Eye (tissue), 1 donor: ENCODE results near the gene ABCD1.
"Not testable (repeated sequence)": the region's sequence is repeated elsewhere in the genome, so short reads cannot be mapped to it uniquely, and the experiment has no call there.

Source experiments
- DNase-seq: peaks from one replicate; pipeline ENCODE4 v3.0.0-alpha.2; 2015

Gene ABCD1

GRCh38 chrX:153714256-153714655, 10.4 kb upstream of the ABCD1 start:
- no peak for DNase-seq

- DNase-seq: no peak
Observed at GRCh38 chrX:153717445-153717844, 7.2 kb upstream of the ABCD1 start.

GRCh38 chrX:153719238-153719637, 5.4 kb upstream of the ABCD1 start:
- DNase-seq: no peak

DNA sequence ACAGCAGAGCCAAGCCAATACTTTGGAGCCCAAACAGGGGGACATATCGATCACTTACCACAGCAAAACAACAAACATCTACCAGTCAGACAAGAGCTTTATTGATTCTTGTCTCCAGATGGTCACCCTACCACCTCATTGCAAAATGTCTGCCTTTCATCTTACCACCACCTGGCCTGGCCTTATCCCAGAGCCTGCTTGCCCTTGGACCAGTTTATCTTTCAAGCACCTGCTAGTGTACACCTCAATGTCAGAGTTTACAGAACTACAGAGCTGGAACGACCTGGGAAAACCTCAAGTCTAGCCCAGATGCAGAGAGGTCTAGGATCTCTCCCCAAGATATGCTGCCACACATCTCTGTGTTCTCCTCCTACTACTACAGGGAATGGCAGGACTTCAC, 5.0 kb upstream of the ABCD1 start:
- DNase-seq: no peak

DNA sequence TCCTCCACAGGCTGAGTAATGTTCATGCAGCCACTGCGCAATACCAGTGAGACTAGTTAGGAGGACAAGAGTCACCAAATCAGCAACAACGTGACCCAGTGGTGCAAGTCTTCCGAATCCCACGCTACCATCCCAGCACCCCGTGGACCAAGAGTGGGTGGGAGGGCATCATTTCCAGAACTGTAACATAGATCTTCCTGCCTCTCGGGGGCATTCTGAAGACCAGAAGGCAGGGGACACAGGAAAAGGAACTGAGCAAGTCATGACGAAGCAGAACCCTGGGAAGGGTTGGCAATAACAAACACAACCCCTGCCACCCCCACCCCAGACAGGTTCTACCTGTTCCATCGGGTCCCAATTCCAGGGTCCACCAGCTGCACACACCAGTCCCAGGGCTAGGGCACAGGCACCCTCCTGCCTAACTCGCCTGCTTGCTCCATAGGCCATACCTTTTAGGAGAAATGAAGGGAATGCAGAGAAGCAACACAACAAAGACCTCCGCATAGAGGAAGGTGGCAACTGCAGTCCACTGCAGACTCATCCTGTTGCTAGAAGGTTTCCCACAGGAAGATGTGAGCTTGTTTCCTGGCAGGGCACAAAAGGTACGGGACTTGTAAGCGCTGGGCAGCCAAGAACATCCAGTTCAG, 1.8 kb upstream of the ABCD1 start:
- no peak for DNase-seq

GRCh38 chrX:153723351-153724251, 1.1 kb upstream of the ABCD1 start:
- peak; percentile 67 for DNase-seq

DNA sequence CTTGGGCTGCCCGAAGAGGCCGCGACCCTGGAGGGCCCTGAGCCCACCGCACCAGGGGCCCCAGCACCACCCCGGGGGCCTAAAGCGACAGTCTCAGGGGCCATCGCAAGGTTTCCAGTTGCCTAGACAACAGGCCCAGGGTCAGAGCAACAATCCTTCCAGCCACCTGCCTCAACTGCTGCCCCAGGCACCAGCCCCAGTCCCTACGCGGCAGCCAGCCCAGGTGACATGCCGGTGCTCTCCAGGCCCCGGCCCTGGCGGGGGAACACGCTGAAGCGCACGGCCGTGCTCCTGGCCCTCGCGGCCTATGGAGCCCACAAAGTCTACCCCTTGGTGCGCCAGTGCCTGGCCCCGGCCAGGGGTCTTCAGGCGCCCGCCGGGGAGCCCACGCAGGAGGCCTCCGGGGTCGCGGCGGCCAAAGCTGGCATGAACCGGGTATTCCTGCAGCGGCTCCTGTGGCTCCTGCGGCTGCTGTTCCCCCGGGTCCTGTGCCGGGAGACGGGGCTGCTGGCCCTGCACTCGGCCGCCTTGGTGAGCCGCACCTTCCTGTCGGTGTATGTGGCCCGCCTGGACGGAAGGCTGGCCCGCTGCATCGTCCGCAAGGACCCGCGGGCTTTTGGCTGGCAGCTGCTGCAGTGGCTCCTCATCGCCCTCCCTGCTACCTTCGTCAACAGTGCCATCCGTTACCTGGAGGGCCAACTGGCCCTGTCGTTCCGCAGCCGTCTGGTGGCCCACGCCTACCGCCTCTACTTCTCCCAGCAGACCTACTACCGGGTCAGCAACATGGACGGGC, 579 bp downstream of the ABCD1 start:
- DNase-seq: no peak

DNA sequence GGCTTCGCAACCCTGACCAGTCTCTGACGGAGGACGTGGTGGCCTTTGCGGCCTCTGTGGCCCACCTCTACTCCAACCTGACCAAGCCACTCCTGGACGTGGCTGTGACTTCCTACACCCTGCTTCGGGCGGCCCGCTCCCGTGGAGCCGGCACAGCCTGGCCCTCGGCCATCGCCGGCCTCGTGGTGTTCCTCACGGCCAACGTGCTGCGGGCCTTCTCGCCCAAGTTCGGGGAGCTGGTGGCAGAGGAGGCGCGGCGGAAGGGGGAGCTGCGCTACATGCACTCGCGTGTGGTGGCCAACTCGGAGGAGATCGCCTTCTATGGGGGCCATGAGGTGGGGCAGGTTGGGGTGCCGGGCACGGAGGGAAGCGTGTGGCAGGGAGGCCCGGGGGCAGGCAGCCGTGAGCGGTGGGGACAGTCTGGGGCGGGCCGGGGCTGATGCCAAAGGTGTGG, 1.2 kb downstream of the ABCD1 start:
- no peak for DNase-seq

DNA sequence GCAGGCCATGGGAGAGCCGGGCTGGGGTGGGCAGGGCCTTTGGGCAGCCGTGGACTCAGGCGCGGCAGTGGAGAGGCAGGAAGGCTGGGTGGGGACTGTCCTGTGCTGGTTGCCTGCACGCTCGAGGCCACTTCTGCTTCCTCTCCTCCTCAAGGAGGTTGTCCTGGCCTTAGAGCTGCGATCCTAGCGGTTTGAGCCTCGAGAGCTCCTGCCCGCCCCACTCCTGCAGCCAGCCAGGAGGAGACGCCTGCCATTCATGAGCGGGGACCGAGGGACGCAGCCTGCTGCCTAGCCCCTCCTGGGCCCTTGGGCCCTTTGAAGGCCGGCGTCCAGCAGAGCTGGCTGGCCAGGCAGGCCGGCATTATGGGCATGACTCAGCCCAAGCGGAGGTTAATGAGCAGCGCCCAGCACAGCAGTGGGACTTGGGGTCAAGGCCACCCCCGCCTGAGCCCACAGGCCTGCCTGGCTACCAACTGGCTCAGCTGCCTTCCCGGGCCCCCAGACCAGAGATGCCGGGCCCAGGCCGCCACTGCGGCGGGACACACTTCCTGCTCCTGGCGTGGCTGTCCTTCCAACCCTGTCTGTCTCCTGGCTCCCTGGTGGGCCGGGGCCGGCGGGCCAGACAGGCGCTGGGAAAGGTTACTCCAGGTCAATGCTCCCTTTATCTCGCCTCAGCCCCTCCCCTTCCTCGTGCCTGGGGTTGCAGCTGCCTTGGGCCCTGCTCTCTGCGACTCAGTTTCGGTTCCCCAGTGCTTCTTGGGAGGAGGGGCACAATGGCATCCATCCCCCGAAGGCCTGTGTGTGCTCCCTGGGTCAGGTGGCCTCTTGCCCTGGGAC, 1.8 kb downstream of the ABCD1 start:
- DNase-seq: peak; percentile 85

GRCh38 chrX:153727123-153727931, 2.7 kb downstream of the ABCD1 start:
- DNase-seq: peak; percentile 40

GRCh38 chrX:153728095-153728494, 3.4 kb downstream of the ABCD1 start:
- no peak for DNase-seq

GRCh38 chrX:153728951-153729631, 4.4 kb downstream of the ABCD1 start:
- no peak for DNase-seq

- not testable (repeated sequence) for DNase-seq
Observed at GRCh38 chrX:153730115-153730514, 5.5 kb downstream of the ABCD1 start.

DNA sequence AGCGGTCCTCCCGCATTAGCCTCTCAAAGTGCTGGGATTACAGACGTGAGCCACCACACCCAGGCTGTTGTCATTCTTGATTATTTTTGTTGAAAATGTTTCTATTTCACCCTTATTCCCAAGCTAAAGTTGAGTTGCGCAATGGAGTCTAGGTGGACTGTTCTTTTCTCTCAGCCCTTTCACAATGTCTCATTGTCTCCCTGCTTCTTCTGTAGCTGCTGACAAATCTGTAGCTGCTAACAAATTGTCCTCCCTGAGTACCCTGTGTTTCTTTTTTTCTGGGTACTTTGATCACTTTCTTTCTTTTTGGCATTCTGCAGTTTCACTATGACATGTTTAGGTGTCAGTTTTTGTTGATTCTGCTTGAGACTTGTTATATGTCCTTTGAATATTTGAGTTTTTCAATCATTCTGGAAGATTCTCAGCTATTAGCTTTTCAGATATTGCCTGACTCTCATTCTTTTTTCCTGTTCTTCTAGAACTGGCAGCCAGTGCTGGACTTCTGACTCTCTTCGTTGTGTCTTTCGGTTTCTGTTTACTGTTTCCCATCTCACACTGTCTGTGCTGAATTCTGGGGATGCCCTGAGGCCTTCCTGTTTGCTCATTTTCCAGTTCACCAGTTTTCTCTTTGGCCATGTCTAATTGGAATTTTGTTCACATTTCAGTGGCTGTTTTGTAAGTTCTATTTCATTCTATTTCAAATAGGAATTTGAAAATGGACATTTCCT, 6.6 kb downstream of the ABCD1 start:
- DNase-seq: no peak

- DNase-seq: no peak
Observed at GRCh38 chrX:153731845-153732215, 7.2 kb downstream of the ABCD1 start.

- no peak for DNase-seq
Observed at GRCh38 chrX:153732401-153732800, 7.7 kb downstream of the ABCD1 start.

DNA sequence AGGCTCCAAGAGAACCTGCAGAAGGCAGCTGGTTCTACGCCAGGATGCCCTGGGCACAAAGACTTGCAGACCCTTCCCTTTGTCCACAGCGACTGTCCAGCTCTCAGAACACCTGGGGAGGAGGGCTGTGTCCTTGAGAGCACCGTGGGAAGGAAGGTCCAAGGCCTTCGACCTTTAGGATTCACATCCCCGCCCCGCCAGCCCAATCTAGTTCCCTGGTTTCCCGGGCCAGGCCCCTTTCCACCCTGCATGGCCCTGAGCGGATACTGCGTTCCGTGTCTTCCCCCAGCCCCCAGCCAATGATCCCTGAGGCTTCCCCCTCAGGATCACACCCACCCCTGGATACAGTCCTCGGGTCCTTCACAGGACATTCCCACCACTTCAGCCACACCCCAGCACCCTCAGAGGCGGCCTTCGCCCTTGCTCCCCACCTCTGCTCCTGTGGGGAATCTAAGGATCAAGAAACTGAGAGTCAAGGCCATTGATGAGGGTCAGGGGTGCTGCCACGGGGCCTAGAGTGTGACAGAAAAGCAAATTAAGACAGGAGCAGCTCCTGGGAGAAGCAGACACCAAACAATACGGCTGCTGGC, 9.1 kb downstream of the ABCD1 start:
- no peak for DNase-seq

DNA sequence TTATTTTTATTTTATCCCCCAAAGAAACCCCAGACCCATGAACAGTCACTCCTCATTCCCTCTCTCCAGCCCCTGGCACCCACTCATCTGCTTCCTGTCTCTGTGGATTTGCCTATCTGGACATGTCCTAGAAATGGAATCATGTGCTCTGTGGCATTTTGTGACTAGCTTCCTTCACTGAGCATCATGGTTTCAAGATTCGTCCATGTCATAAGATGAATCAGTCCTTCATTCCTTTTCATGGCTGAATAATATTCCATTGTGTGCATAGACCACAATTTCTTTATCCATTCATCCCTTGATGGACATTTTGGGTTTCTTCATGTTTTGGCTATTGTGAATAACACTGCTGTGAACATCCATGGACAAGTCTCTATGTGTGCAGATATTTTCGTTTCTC, 10.2 kb downstream of the ABCD1 start:
- no peak for DNase-seq

DNA sequence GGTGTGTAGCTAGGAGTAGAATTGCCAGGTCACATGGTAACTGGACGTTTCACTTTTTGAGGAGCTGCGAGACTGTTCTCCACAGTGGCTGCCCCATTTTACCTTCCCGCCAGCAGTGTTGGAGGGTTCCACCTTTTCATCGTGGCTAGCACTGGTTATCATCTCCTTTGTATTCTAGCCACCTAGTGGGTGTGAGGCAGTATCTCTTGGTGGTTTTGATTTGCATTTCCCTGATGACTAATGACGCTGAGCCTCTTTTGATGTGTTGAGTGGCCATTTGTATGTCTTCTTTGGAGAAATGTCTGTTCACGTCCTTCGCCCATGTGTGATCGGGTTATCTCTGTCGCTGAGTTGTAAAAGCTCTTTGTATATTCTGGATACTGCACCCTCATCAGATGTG, 10.6 kb downstream of the ABCD1 start:
- DNase-seq: no peak
